ENCODE measurements around the gene CAMTA1.

- no peak for TF ChIP-seq JUND (IDR thresholded peaks at IDR 0.05)
- TF ChIP-seq CTCF (IDR thresholded peaks at IDR 0.05), result no peak
- no peak for TF ChIP-seq EP300 (IDR thresholded peaks at IDR 0.05; ENCODE audit: borderline replicate concordance in 1 of 2, low read depth in 1 of 2, low read length in 1 of 2)
- no peak for TF ChIP-seq TAF1 (IDR thresholded peaks at IDR 0.05; ENCODE audit: borderline replicate concordance, low read depth, low read length)
- no peak for TF ChIP-seq GABPA (IDR thresholded peaks at IDR 0.05; ENCODE audit: low read depth)
- no peak for TF ChIP-seq SIN3A (IDR thresholded peaks at IDR 0.05; ENCODE audit: borderline replicate concordance, low read depth, low read length)
- no peak for TF ChIP-seq MXI1 (IDR thresholded peaks at IDR 0.05; ENCODE audit: low read depth, low read length)
- no peak for TF ChIP-seq ZBTB33 (IDR thresholded peaks at IDR 0.05; ENCODE audit: borderline replicate concordance, low read depth)
- no peak for TF ChIP-seq USF2 (IDR thresholded peaks at IDR 0.05; ENCODE audit: borderline replicate concordance, low read depth, low read length)
- no peak for TF ChIP-seq RAD21 (IDR thresholded peaks at IDR 0.05; ENCODE audit: low read length)
- TF ChIP-seq REST (IDR thresholded peaks at IDR 0.05; ENCODE audit: low read depth, low read length), result no peak
- no peak for TF ChIP-seq ELF1 (IDR thresholded peaks at IDR 0.05)
Measured at GRCh38 chr1:6774381-6774780, 10.9 kb upstream of the CAMTA1 start.
